Neural cell (in vitro differentiated cells): ENCODE results near the gene TBC1D8. TPM values are rescaled to one million over a fixed set of nuclear protein-coding genes. Genes with fewer than 3 reads are reported as not detected.

Source experiments
- H2AFZ ChIP-seq: fragments of 200-600, 300-800 bp; sonication (generic), shearing (Covaris generic); 2 replicates; pipeline ENCODE4 v1.6.0; 2014; ENCODE audit warnings: low read depth, mild to moderate bottlenecking, antibody characterized with exemption, low read length, moderate library complexity
- H3F3A ChIP-seq: fragments of 200-600 bp; shearing (Covaris generic); 2 replicates; pipeline ENCODE4 v1.6.1; 2016; ENCODE audit warnings: mild to moderate bottlenecking, moderate library complexity, mixed read lengths, antibody characterized with exemption, low read length; ENCODE audit not compliant: insufficient read depth, poor library complexity, severe bottlenecking
- H3K27ac ChIP-seq: fragments of 200-600, 300-800 bp; sonication (generic), shearing (Covaris generic); 2 replicates; pipeline ENCODE4 v1.5.1; 2014; ENCODE audit warnings: mild to moderate bottlenecking, low read length, moderate library complexity
- H3K27me3 ChIP-seq: fragments of 300-800, 200-600 bp; sonication (generic), shearing (Covaris generic); 2 replicates; pipeline ENCODE4 v1.6.0; 2014; ENCODE audit warnings: mild to moderate bottlenecking, low read depth, low read length, moderate library complexity; ENCODE audit not compliant: insufficient read depth
- H3K36me3 ChIP-seq: fragments of 300-800, 200-600 bp; sonication (generic), shearing (Covaris generic); 2 replicates; pipeline ENCODE4 v1.5.1; 2014; ENCODE audit warnings: mild to moderate bottlenecking, antibody characterized with exemption, low read length, moderate library complexity; ENCODE audit not compliant: insufficient read depth
- H3K4me2 ChIP-seq: fragments of 300-800, 200-600 bp; sonication (generic), shearing (Covaris generic); 2 replicates; pipeline ENCODE4 v1.6.0; 2014; ENCODE audit warnings: mild to moderate bottlenecking, low read length
- H3K4me3 ChIP-seq: fragments of 300-800, 200-600 bp; sonication (generic), shearing (Covaris generic); 2 replicates; pipeline ENCODE4 v1.5.1; 2014; ENCODE audit warnings: mild to moderate bottlenecking, low read length, moderate library complexity
- H3K79me2 ChIP-seq: fragments of 200-600 bp; shearing (Covaris generic); replicated peaks from 2 replicates; pipeline ENCODE4 v1.6.0; 2014; ENCODE audit warnings: mild to moderate bottlenecking, low read length, moderate library complexity; ENCODE audit not compliant: insufficient read depth
- H3K9ac ChIP-seq: fragments of 300-800, 200-600 bp; sonication (generic), shearing (Covaris generic); 2 replicates; pipeline ENCODE4 v1.6.1; 2016; ENCODE audit warnings: mild to moderate bottlenecking, low read length, mixed read lengths
- H3K9me2 ChIP-seq: fragments of 200-600 bp; shearing (Covaris generic); 2 replicates; pipeline ENCODE4 v1.6.1; 2016; ENCODE audit warnings: mild to moderate bottlenecking, low read length, mixed read lengths; ENCODE audit not compliant: insufficient read depth
- H3K9me3 ChIP-seq: fragments of 200-600, 300-800 bp; sonication (generic), shearing (Covaris generic); 2 replicates; pipeline ENCODE4 v1.6.1; 2016; ENCODE audit warnings: mild to moderate bottlenecking, mixed run types, low read length, moderate library complexity, mixed read lengths
- H4K20me1 ChIP-seq: fragments of 200-600 bp; shearing (Covaris generic); 2 replicates; pipeline ENCODE4 v1.6.1; 2016; ENCODE audit warnings: mild to moderate bottlenecking, mixed run types; ENCODE audit not compliant: insufficient read depth
- CTCF ChIP-seq: fragments of 450-650 bp; IDR thresholded peaks from 2 replicates; pipeline ENCODE4 v1.5.1; 2014; ENCODE audit warnings: antibody characterized with exemption, mild to moderate bottlenecking, moderate library complexity; ENCODE audit not compliant: poor library complexity, severe bottlenecking
- EP300 ChIP-seq: fragments of 450-650 bp; conservative IDR thresholded peaks from 2 replicates; pipeline ENCODE4 v1.6.1; 2014; ENCODE audit warnings: antibody characterized with exemption, mild to moderate bottlenecking, moderate library complexity; ENCODE audit not compliant: poor library complexity, severe bottlenecking
- EZH2 ChIP-seq: fragments of 200-600, 300-800 bp; shearing (Covaris generic), sonication (generic); IDR thresholded peaks from 2 replicates; pipeline ENCODE4 v1.6.1; 2014; ENCODE audit warnings: antibody characterized with exemption, low read length, borderline replicate concordance, mild to moderate bottlenecking; ENCODE audit not compliant: insufficient read depth, poor library complexity, severe bottlenecking
- MXI1 ChIP-seq: fragments of 450-650 bp; conservative IDR thresholded peaks from 2 replicates; pipeline ENCODE4 v1.6.1; 2014; ENCODE audit warnings: antibody characterized with exemption, mild to moderate bottlenecking; ENCODE audit not compliant: poor library complexity, severe bottlenecking
- POLR2AphosphoS5 ChIP-seq: IDR thresholded peaks from 2 replicates; pipeline ENCODE4 v1.6.1; 2012
- RAD21 ChIP-seq: fragments of 450-650 bp; conservative IDR thresholded peaks from 2 replicates; pipeline ENCODE4 v1.6.1; 2014; ENCODE audit warnings: antibody characterized with exemption, mild to moderate bottlenecking, moderate library complexity
- REST ChIP-seq: IDR thresholded peaks from 2 replicates; pipeline ENCODE4 v1.6.1; 2012; ENCODE audit warnings: borderline replicate concordance
- SMC3 ChIP-seq: fragments of 450-650 bp; conservative IDR thresholded peaks from 2 replicates; pipeline ENCODE4 v1.6.1; 2014; ENCODE audit warnings: antibody characterized with exemption, mild to moderate bottlenecking, moderate library complexity; ENCODE audit not compliant: poor library complexity
- TAF1 ChIP-seq: IDR thresholded peaks from 2 replicates; pipeline ENCODE4 v1.6.1; 2012; ENCODE audit warnings: low read depth
- polyA plus RNA-seq: library from polyadenylated mRNA; depleted of rRNA; stranded (reverse); fragments of >200 nt; gene quantifications from 2 replicates; pipeline ENCODE4 v1.2.3, GENCODE V29; 2014

TBC1D8 gene
- polyA plus RNA-seq, 1 donor from 2014 or later = 5.3 TPM

GRCh38 chr2:101096619-101097142 is 54.5 kb downstream of the TBC1D8 start:
- H3K4me2 ChIP-seq = no peak overlapping the region
- no peaks in the 10 kb centered on the region for H4K20me1 ChIP-seq
- H3K4me3 ChIP-seq = no peak overlapping the region
- H3K36me3 ChIP-seq = no peaks in the 10 kb centered on the region
- H3K79me2 ChIP-seq = no peaks in the 10 kb centered on the region
- TF ChIP-seq SMC3 (no peak), EP300 (no peak), RAD21 (no peak), TAF1 (no peak), MXI1 (no peak), REST (no peak)
- no peak overlapping the region for H3K9ac ChIP-seq
- H3K9me3 ChIP-seq = no peaks in the 10 kb centered on the region
- no peak overlapping the region for H2AFZ ChIP-seq
- H3F3A ChIP-seq = no peaks in the 10 kb centered on the region
- no peak overlapping the region for H3K27ac ChIP-seq
- no peaks in the 10 kb centered on the region for H3K9me2 ChIP-seq
- H3K27me3 ChIP-seq = no peaks in the 10 kb centered on the region

- no peaks in the 10 kb centered on the region for H3K9me3 ChIP-seq
- H3K9me2 ChIP-seq = no peaks in the 10 kb centered on the region
- no peaks in the 10 kb centered on the region for H4K20me1 ChIP-seq
- H3K9ac ChIP-seq = no peak overlapping the region
- H3K4me2 ChIP-seq = no peak overlapping the region
- H3F3A ChIP-seq = no peaks in the 10 kb centered on the region
- H3K4me3 ChIP-seq = no peak overlapping the region
- no peaks in the 10 kb centered on the region for H3K27me3 ChIP-seq
- no peak overlapping the region for H3K27ac ChIP-seq
- no peaks in the 10 kb centered on the region for H3K79me2 ChIP-seq
- TF ChIP-seq REST (no peak), POLR2AphosphoS5 (no peak), EP300 (no peak), SMC3 (no peak), MXI1 (no peak), RAD21 (no peak), TAF1 (no peak), EZH2 (no peak), CTCF (no peak)
- no peak overlapping the region for H2AFZ ChIP-seq
- no peaks in the 10 kb centered on the region for H3K36me3 ChIP-seq
Measured at GRCh38 chr2:101094351-101094750, 56.8 kb downstream of the TBC1D8 start.
